Rectal smooth muscle tissue (tissue), 1 donor: ENCODE measurements around the gene SUCLG1.
A peak's percentile ranks its signal among the peaks of the same experiment; 100 is the strongest.

Experiments used
- H3K27ac ChIP-seq: one replicate; pipeline ENCODE4 v1.7.0; 2013; ENCODE audit warnings: low read depth, low read length, inconsistent platforms
- H3K27me3 ChIP-seq: one replicate; pipeline ENCODE4 v1.7.0; 2013; ENCODE audit warnings: low read length; ENCODE audit not compliant: control insufficient read depth, insufficient read depth
- H3K36me3 ChIP-seq: one replicate; pipeline ENCODE4 v1.7.0; 2013; ENCODE audit warnings: low read length; ENCODE audit not compliant: control insufficient read depth, insufficient read depth
- H3K4me1 ChIP-seq: one replicate; pipeline ENCODE4 v1.7.0; 2013; ENCODE audit warnings: low read length; ENCODE audit not compliant: control insufficient read depth, insufficient read depth
- H3K4me3 ChIP-seq: one replicate; pipeline ENCODE4 v1.7.0; 2013; ENCODE audit warnings: low read length
- H3K9ac ChIP-seq: one replicate; pipeline ENCODE4 v1.7.0; 2013; ENCODE audit warnings: low read length

Gene SUCLG1

DNA sequence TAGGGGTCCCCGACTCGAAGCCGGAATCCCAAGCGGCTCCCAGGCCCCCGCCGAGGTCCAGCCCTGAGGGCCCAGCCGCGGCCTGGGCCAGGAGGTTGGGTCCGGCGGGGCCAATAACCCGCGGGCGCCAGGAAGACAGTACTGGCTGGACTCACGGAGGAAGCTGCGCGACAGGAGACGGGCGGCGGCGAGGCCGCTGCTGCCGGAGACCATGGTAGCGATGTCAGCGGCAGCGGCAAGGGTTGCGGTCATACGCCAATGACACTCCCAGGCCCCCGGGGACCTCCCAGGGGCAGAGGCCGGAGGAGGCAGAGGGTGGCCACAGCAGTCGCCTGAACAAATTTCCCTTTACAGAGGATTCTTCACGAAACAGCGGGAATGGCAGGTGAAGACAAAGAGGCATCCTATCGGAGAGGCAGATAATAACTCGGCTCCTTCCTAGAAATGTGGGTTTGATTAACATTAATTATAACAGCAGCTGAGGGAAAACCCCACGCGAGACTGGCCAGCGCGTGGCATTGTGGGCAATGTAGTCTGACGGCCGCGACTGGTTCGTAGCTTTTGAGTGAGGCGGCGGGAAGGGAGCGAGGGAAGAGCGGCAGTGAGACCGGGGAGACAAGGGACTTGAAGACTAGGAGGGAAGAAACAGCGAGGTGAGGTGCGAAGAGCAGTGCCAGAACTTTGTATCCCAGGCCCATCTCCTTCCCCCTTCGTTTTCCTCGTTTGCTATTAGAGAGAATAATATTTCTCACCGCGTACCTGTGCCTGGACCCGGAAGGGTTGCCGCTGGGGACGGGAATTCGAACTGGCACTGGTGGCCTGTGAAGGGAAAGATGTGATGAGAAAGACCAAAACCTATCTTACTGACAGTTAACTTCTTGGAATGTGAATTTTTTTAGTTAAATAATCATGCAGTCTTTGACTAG is at the start of gene SUCLG1:
TSS of gene SUCLG1 (minus strand) at position 263 of the 926 bp plus-strand sequence. CDS start at position 252, 11 bp downstream.
- Histone ChIP-seq H3K4me3 (peak within 1 kb of the TSS; percentile 74), H3K36me3 (no peaks in the 10 kb centered on the region), H3K27me3 (no peaks in the 10 kb centered on the region), H3K27ac (peak within 1 kb of the TSS; percentile 95), H3K9ac (peak within 1 kb of the TSS; percentile 81), H3K4me1 (peaks cover 6% of the 10 kb centered on the region)

GRCh38 chr2:84498150-84498799 is 39.2 kb upstream of the SUCLG1 start:
- H3K27me3 ChIP-seq, result no peaks in the 10 kb centered on the region
- no peak overlapping the region for H3K4me3 ChIP-seq
- H3K36me3 ChIP-seq, result no peaks in the 10 kb centered on the region
- H3K9ac ChIP-seq, result no peak overlapping the region
- no peak overlapping the region for H3K27ac ChIP-seq
- H3K4me1 ChIP-seq, result no peaks in the 10 kb centered on the region

DNA sequence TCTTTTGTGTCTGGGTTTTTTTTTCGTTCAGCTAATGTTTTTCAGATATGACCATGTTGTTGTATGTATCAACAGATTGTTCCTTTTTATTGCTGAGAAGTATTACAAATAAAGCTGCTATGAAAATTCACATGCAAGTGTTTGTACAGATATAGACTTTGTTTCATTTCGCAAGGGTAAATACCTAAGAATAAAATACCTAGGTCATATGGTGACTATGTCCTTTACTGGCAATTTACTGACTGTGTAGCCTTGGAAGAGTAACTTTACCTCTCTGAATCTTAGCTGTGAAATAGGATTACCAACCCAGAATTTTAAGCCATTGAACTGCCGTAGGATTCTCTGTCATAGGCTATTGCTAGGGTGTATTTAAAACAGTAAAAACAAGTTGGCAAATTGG is 38.2 kb upstream of the SUCLG1 start:
- H3K9ac ChIP-seq, result no peak overlapping the region
- no peaks in the 10 kb centered on the region for H3K27me3 ChIP-seq
- no peaks in the 10 kb centered on the region for H3K4me1 ChIP-seq
- no peak overlapping the region for H3K4me3 ChIP-seq
- no peak overlapping the region for H3K27ac ChIP-seq
- no peaks in the 10 kb centered on the region for H3K36me3 ChIP-seq

DNA sequence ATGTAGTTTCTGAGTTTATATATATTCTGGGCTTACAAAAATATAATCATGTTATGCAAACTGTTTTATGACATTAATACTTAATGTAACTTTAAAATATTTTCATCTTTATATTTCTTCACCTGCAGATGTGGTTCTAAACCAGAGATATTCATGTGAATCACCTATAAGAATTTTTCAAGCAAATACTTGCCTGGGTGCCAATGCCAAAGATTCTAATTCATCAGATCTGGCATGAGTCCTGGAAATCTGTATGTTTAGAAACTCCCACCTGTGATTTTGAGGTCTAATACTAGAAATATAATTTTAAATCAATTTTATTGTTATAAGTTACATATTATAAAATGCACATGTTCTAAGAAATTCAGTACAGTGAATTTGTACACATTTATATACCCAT is 37.3 kb upstream of the SUCLG1 start:
- H3K4me3 ChIP-seq, result no peak overlapping the region
- H3K9ac ChIP-seq, result no peak overlapping the region
- no peak overlapping the region for H3K27ac ChIP-seq
- no peaks in the 10 kb centered on the region for H3K4me1 ChIP-seq
- H3K27me3 ChIP-seq, result no peaks in the 10 kb centered on the region
- H3K36me3 ChIP-seq, result no peaks in the 10 kb centered on the region

DNA sequence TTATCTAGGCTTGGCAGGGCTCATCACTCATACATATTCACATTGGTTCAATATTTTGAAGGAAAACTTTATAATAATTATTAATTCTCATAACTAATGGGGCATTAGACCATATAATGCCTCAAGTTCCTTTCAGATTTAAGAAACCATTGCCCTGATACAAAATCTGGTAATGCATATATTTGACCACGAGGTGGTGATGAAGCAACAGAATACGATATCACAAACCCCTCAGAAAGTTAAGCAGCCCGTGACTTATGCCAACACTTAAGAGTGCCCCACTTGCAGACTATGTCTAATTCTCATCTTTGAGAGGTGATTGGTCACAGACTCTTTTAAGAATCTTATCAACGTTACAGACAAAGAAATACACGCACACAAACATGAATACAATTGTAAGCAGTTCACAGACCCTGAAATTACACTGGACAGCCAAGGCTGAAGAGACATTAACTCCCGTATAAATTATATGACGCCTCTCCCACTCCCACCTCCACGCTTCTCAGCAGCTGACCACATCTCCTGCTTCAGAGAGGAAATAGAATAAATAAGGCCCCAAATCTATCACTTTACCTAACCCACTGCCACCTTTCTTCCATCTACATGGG is 36.6 kb upstream of the SUCLG1 start:
- Histone ChIP-seq H3K27ac (no peak overlapping the region), H3K36me3 (no peaks in the 10 kb centered on the region), H3K9ac (no peak overlapping the region), H3K4me1 (no peaks in the 10 kb centered on the region), H3K4me3 (no peak overlapping the region), H3K27me3 (no peaks in the 10 kb centered on the region)

- Histone ChIP-seq H3K4me1 (no peaks in the 10 kb centered on the region), H3K27ac (no peak overlapping the region), H3K27me3 (no peaks in the 10 kb centered on the region), H3K9ac (no peak overlapping the region), H3K4me3 (no peak overlapping the region), H3K36me3 (no peaks in the 10 kb centered on the region)
These were observed 35.0 kb upstream of the SUCLG1 start for GRCh38 chr2:84494070-84494469.

DNA sequence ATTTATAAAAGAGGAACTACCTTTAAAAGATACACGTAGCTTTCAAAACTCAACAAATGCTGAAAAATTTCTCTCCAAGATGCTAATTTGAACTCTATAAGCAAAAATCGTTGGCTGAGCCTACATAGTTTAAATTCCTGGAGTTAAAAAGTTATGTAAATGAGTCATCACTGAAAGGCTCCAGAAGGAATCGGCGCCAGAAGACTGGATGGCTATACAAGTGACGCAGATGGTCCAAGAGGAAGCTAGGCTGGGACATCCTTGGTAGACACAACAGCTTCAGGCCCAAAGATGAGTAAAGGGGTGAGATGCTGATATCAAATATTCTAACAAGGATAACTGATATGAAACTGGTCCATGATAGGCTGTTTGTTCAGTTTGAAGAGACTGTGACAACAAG is 34.4 kb upstream of the SUCLG1 start:
- H3K9ac ChIP-seq, result no peak overlapping the region
- no peaks in the 10 kb centered on the region for H3K27me3 ChIP-seq
- H3K36me3 ChIP-seq, result no peaks in the 10 kb centered on the region
- no peaks in the 10 kb centered on the region for H3K4me1 ChIP-seq
- H3K4me3 ChIP-seq, result no peak overlapping the region
- H3K27ac ChIP-seq, result no peak overlapping the region

GRCh38 chr2:84492571-84492970 is 33.5 kb upstream of the SUCLG1 start:
- Histone ChIP-seq H3K4me1 (no peaks in the 10 kb centered on the region), H3K36me3 (no peaks in the 10 kb centered on the region), H3K4me3 (no peak overlapping the region), H3K9ac (no peak overlapping the region), H3K27me3 (no peaks in the 10 kb centered on the region), H3K27ac (no peak overlapping the region)

- Histone ChIP-seq H3K4me1 (no peaks in the 10 kb centered on the region), H3K36me3 (no peaks in the 10 kb centered on the region), H3K27me3 (no peaks in the 10 kb centered on the region), H3K4me3 (no peak overlapping the region), H3K27ac (no peak overlapping the region), H3K9ac (no peak overlapping the region)
These were observed 32.7 kb upstream of the SUCLG1 start for GRCh38 chr2:84491741-84492140.

- Histone ChIP-seq H3K9ac (no peak overlapping the region), H3K27ac (no peak overlapping the region), H3K27me3 (no peaks in the 10 kb centered on the region), H3K4me3 (no peak overlapping the region), H3K4me1 (no peaks in the 10 kb centered on the region), H3K36me3 (no peaks in the 10 kb centered on the region)
These were observed 32.2 kb upstream of the SUCLG1 start for GRCh38 chr2:84491256-84491655.

GRCh38 chr2:84487298-84487996 is 28.4 kb upstream of the SUCLG1 start:
- Histone ChIP-seq H3K9ac (no peak overlapping the region), H3K36me3 (no peaks in the 10 kb centered on the region), H3K4me1 (no peaks in the 10 kb centered on the region), H3K27me3 (no peaks in the 10 kb centered on the region), H3K27ac (no peak overlapping the region), H3K4me3 (no peak overlapping the region)

- H3K4me3 ChIP-seq, result no peak overlapping the region
- no peak overlapping the region for H3K9ac ChIP-seq
- H3K27ac ChIP-seq, result no peak overlapping the region
- no peaks in the 10 kb centered on the region for H3K27me3 ChIP-seq
- no peaks in the 10 kb centered on the region for H3K4me1 ChIP-seq
- H3K36me3 ChIP-seq, result no peaks in the 10 kb centered on the region
These were observed 27.5 kb upstream of the SUCLG1 start for GRCh38 chr2:84486441-84487115.
